ENCODE data around the gene TMEM167A. TPM values are rescaled to one million over a fixed set of nuclear protein-coding genes. Genes with fewer than 3 reads are reported as not detected.

TMEM167A gene
- total RNA-seq, 2 donors from 2014 or later: 124 to 134 TPM

GRCh38 chr5:83025690-83026478, 51.3 kb downstream of the TMEM167A start:
- Histone ChIP-seq H3K27me3 (ENCODE audit: control insufficient read depth, insufficient read depth, low read length, poor library complexity, severe bottlenecking) (no peaks in the 10 kb centered on the region), H3K9me3 (ENCODE audit: control insufficient read depth, low read length) (no peaks in the 10 kb centered on the region), H3K9ac (ENCODE audit: extremely low read depth, low read length, poor library complexity, severe bottlenecking) (no peak overlapping the region), H3K4me3 (ENCODE audit: low read length) (no peak overlapping the region), H3K27ac (ENCODE audit: low read depth, low read length) (no peak overlapping the region), H3K36me3 (ENCODE audit: control insufficient read depth, insufficient read depth, low read length) (no peaks in the 10 kb centered on the region), H3K4me1 (ENCODE audit: control insufficient read depth, insufficient read depth, low read length) (peaks cover 10% of the 10 kb centered on the region)
- WGBS, 2 experiments (ENCODE audit: insufficient coverage in 1 of 2, insufficient read length in 1 of 2): 36 to 45% methylated on average over 5 to 8 of the region's 8 CpGs
- peaks cover 41% of the 10 kb centered on the region for H3K4me1 Mint-ChIP-seq
- no peak for DNase-seq
- H3K27ac Mint-ChIP-seq: peak overlapping the region; percentile 86
- H3K36me3 Mint-ChIP-seq (ENCODE audit: low read depth): no peaks in the 10 kb centered on the region
- peaks cover 4% of the 10 kb centered on the region for H3K27me3 Mint-ChIP-seq (ENCODE audit: insufficient read depth)
- no peak overlapping the region for H3K4me3 Mint-ChIP-seq
- H3K9me3 Mint-ChIP-seq: no peaks in the 10 kb centered on the region
- no peak for TF ChIP-seq CTCF (conservative IDR thresholded peaks at IDR 0.05)

GRCh38 chr5:83022334-83022733, 54.9 kb downstream of the TMEM167A start:
- no peak for TF ChIP-seq CTCF (conservative IDR thresholded peaks at IDR 0.05)
- Histone ChIP-seq H3K27me3 (ENCODE audit: control insufficient read depth, insufficient read depth, low read length, poor library complexity, severe bottlenecking) (no peaks in the 10 kb centered on the region), H3K4me1 (ENCODE audit: control insufficient read depth, insufficient read depth, low read length) (peaks cover 14% of the 10 kb centered on the region), H3K4me3 (ENCODE audit: low read length) (peak overlapping the region; percentile 3), H3K36me3 (ENCODE audit: control insufficient read depth, insufficient read depth, low read length) (no peaks in the 10 kb centered on the region), H3K27ac (ENCODE audit: low read depth, low read length) (no peak overlapping the region), H3K9ac (ENCODE audit: extremely low read depth, low read length, poor library complexity, severe bottlenecking) (no peak overlapping the region), H3K9me3 (ENCODE audit: control insufficient read depth, low read length) (peaks cover 6% of the 10 kb centered on the region)
- Mint-ChIP-seq H3K9me3 (no peaks in the 10 kb centered on the region), H3K4me3 (no peak overlapping the region), H3K27ac (peak overlapping the region; percentile 62), H3K36me3 (ENCODE audit: low read depth) (no peaks in the 10 kb centered on the region), H3K4me1 (peaks cover 49% of the 10 kb centered on the region), H3K27me3 (ENCODE audit: insufficient read depth) (no peaks in the 10 kb centered on the region)
- no peak for DNase-seq
- WGBS, 2 experiments (ENCODE audit: insufficient coverage in 1 of 2, insufficient read length in 1 of 2): 71 to 84% methylated on average over 4 of the region's 4 CpGs

- Mint-ChIP-seq H3K27ac (peak overlapping the region; percentile 53), H3K27me3 (ENCODE audit: insufficient read depth) (no peaks in the 10 kb centered on the region), H3K4me1 (peaks cover 18% of the 10 kb centered on the region), H3K9me3 (peaks cover 4% of the 10 kb centered on the region), H3K4me3 (no peak overlapping the region), H3K36me3 (ENCODE audit: low read depth) (peaks cover 2% of the 10 kb centered on the region)
- Histone ChIP-seq H3K27ac (ENCODE audit: low read depth, low read length) (peak overlapping the region; percentile 56), H3K4me3 (ENCODE audit: low read length) (no peak overlapping the region), H3K4me1 (ENCODE audit: control insufficient read depth, insufficient read depth, low read length) (peaks cover 2% of the 10 kb centered on the region), H3K36me3 (ENCODE audit: control insufficient read depth, insufficient read depth, low read length) (no peaks in the 10 kb centered on the region), H3K9me3 (ENCODE audit: control insufficient read depth, low read length) (peaks cover 10% of the 10 kb centered on the region), H3K27me3 (ENCODE audit: control insufficient read depth, insufficient read depth, low read length, poor library complexity, severe bottlenecking) (no peaks in the 10 kb centered on the region), H3K9ac (ENCODE audit: extremely low read depth, low read length, poor library complexity, severe bottlenecking) (no peak overlapping the region)
- DNase-seq: peak; percentile 74
- TF ChIP-seq CTCF (conservative IDR thresholded peaks at IDR 0.05): no peak
- 50% methylated on average over 2 of the region's 2 CpGs; no CpG with 5 or more reads in 1 of the 2 experiments for WGBS, 2 experiments (ENCODE audit: insufficient coverage in 1 of 2, insufficient read length in 1 of 2)
These were observed 61.5 kb downstream of the TMEM167A start for GRCh38 chr5:83015676-83016075.
